Kidney epithelial cell (primary cell): Measurements from ENCODE around the gene RMC1. TPM values are rescaled to one million over a fixed set of nuclear protein-coding genes. Genes with fewer than 3 reads are reported as not detected.

Source experiments
- DNase-seq: peaks from one replicate; pipeline ENCODE4 v3.0.0-alpha.2; 2010; ENCODE audit warnings: low read depth
- H3K27me3 ChIP-seq: 2 replicates; pipeline ENCODE4 v1.6.0; 2011; ENCODE audit warnings: low read length; ENCODE audit not compliant: control insufficient read depth, insufficient read depth
- H3K36me3 ChIP-seq: 2 replicates; pipeline ENCODE4 v1.5.1; 2011; ENCODE audit warnings: low read length; ENCODE audit not compliant: control insufficient read depth, insufficient read depth
- H3K4me3 ChIP-seq: 2 replicates; pipeline ENCODE4 v1.5.1; 2011; ENCODE audit warnings: low read depth, mild to moderate bottlenecking, control low read depth, low read length
- total RNA-seq: library from RNA; depleted of rRNA; stranded (reverse); fragments of >200 nt; gene quantifications from 2 replicates; pipeline ENCODE4 v1.2.3, GENCODE V29; 2015
- TF ChIP-seq, protein P1 (sequence below): IDR thresholded peaks from 2 replicates; pipeline ENCODE4 v1.5.1; 2011; ENCODE audit warnings: mild to moderate bottlenecking, moderate library complexity, low read length, control low read depth, inconsistent platforms; ENCODE audit not compliant: insufficient read depth, poor library complexity, severe bottlenecking

The RMC1 gene
- total RNA-seq, 1 donor from 2014 or later, result 32.8 TPM

DNA sequence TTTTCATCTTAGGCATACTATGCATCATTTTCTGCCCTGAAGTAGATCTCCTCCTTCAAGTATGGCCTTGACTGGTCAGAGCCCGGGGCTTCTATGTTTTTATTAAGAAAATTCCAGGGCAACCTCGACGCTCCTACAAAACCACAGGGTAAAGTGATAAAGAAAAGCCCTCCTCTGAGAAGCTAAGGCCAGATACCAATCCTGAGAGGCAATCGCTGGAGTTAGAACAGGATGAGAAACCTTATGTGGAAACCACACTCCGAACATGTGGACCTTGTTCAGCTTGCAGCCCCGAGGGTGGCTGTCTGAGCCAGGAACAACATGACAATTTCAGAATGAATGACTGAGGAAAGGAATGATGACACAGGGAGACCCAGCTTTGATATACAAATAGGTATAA lies 35.6 kb downstream of the RMC1 start:
- Histone ChIP-seq H3K27me3 (no peaks in the 10 kb centered on the region), H3K4me3 (no peak overlapping the region), H3K36me3 (peaks cover 9% of the 10 kb centered on the region)
- TF ChIP-seq, protein P1, sequence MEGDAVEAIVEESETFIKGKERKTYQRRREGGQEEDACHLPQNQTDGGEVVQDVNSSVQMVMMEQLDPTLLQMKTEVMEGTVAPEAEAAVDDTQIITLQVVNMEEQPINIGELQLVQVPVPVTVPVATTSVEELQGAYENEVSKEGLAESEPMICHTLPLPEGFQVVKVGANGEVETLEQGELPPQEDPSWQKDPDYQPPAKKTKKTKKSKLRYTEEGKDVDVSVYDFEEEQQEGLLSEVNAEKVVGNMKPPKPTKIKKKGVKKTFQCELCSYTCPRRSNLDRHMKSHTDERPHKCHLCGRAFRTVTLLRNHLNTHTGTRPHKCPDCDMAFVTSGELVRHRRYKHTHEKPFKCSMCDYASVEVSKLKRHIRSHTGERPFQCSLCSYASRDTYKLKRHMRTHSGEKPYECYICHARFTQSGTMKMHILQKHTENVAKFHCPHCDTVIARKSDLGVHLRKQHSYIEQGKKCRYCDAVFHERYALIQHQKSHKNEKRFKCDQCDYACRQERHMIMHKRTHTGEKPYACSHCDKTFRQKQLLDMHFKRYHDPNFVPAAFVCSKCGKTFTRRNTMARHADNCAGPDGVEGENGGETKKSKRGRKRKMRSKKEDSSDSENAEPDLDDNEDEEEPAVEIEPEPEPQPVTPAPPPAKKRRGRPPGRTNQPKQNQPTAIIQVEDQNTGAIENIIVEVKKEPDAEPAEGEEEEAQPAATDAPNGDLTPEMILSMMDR, result no peak
- no peak for DNase-seq

DNA sequence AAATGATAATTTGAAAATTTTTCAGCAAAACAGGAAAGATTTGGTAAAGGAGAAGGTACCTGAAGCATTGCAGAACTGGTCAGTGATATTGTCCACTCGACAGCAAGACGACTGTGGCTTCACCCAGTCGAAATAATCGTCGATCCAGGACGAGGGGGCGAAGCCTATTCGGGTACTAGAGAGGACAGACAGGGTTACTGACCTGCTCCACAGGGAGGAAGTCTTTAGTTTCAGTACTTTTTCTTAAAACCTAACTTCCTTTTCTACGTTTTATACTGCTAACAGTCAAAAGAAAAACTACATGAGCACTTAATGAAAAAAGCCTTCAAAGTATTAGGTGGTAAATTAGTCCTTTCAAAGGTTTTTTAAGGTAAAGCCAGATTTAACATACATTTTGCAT lies 36.0 kb downstream of the RMC1 start:
- H3K27me3 ChIP-seq, result no peaks in the 10 kb centered on the region
- DNase-seq, result no peak
- no peak overlapping the region for H3K4me3 ChIP-seq
- TF ChIP-seq, protein P1, result no peak
- H3K36me3 ChIP-seq, result peaks cover 9% of the 10 kb centered on the region

DNA sequence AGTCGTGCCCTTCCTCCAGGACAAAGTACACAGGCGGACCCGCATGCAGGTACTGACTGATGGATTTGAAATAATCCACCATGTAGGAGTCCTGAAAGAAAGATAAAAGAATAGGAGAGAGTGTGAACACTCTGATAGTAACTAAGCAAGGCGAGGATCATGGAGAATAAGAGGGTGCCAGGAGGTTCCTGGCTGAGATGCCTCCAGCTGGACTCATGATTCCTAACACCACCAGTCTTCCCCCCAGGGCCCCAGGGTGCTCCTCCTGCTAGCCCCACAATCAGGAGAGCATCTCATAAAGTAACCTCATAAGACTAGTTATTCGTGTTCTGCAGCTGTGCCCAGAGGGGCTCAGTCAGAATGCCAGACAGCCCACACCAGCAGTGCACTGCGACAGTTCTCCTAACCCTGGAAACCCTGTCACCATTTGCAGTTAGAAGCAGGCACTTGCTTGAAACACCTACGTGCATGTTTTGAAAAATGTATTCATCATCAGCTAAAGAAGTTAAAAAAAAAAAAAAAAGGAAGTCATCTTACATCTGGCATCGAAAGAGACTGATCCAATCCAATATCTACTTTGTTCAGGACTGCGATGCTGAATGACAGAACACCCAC lies 36.7 kb downstream of the RMC1 start:
- TF ChIP-seq, protein P1, result no peak
- Histone ChIP-seq H3K36me3 (peaks cover 8% of the 10 kb centered on the region), H3K4me3 (no peak overlapping the region), H3K27me3 (no peaks in the 10 kb centered on the region)
- DNase-seq, result no peak

DNA sequence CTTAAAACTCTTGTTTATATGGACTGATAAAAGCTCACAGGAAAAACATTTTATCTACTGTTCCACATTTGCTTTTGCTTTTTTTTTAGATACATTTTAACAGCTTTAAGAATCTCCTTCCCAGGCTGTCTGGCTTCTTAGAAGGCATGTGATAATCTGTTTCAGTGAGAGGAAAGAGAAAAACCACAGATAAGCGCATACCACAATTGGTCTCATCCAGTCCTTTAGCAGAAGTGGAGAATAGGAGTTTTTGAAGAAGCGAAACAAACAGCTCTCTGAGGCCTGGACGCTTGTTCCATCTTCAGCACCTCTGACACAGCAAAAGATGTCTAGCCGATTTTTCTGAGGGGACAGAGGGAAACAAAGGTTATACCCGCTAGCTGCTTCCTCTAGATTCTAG lies 37.6 kb downstream of the RMC1 start:
- no peak overlapping the region for H3K4me3 ChIP-seq
- TF ChIP-seq, protein P1, result no peak
- no peak for DNase-seq
- no peaks in the 10 kb centered on the region for H3K27me3 ChIP-seq
- peaks cover 5% of the 10 kb centered on the region for H3K36me3 ChIP-seq

DNA sequence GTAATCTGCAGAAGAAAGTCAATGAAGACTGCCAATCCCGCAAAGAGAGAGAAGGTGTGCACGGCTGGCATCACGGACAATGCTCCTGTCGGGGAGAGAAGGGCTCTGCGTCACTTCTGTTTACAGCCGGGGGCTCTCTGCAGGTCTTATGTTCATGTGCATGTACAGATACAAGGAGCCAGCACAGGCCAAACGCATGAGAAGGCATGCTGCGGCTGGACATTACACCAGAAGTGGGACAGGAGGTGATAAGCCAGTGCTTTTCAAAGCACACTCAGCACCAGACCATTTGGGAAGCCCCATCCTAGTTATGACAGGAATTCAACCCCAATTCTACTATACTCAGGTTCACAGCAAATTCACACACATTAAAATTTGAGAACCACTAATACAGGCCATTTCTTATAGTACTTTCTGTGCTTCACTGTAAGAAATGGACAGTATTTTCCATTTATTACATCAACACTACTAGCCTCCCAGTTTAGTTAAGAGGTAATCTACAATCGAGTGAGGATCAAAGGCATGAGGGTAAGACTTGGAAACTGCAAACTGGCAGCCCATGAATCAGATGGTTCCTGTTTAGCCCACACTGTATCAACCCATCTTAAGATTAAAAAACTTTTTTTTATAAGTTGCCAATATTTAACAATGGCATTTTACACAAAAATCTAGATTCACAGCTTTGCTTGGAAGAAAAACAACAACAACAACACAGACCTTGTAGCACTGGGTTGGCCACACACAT lies 38.2 kb downstream of the RMC1 start:
- Histone ChIP-seq H3K27me3 (no peaks in the 10 kb centered on the region), H3K36me3 (peaks cover 7% of the 10 kb centered on the region), H3K4me3 (no peak overlapping the region)
- TF ChIP-seq, protein P1, result no peak
- no peak for DNase-seq
